Mucosa of descending colon (tissue), 3 donors: ENCODE measurements around the gene RAB33A. TPM values are rescaled to one million over a fixed set of nuclear protein-coding genes. Genes with fewer than 3 reads are reported as not detected.
A peak's percentile ranks its signal among the peaks of the same experiment; 100 is the strongest.

Source experiments
- ATAC-seq: fragments of 200-7000 bp; cut with Tn5 transposase; one replicate; pipeline ENCODE4 v1.9.1; 2020; ENCODE audit warnings: mild to moderate bottlenecking, moderate library complexity
- DNase-seq, 3 donors: peaks; one replicate each; pipeline ENCODE4 v3.0.0-alpha.2; 2020
- H3K36me3 ChIP-seq: fragments of 200-600 bp; one replicate; pipeline ENCODE4 v1.8.0; 2021; ENCODE audit warnings: low read depth, mild to moderate bottlenecking
- H3K4me1 ChIP-seq: fragments of 200-600 bp; one replicate; pipeline ENCODE4 v1.8.0; 2021; ENCODE audit warnings: low read depth, mild to moderate bottlenecking
- H3K4me3 ChIP-seq: fragments of 200-600 bp; one replicate; pipeline ENCODE4 v1.8.0; 2021; ENCODE audit warnings: mild to moderate bottlenecking
- H3K9me3 ChIP-seq: fragments of 200-600 bp; one replicate; pipeline ENCODE4 v1.8.0; 2021; ENCODE audit warnings: mild to moderate bottlenecking
- CTCF ChIP-seq: fragments of 200-600 bp; IDR thresholded peaks from one replicate; pipeline ENCODE4 v1.8.0; 2022; ENCODE audit warnings: antibody characterized with exemption, mild to moderate bottlenecking
- intact Hi-C, 2 donors: fragments of 100-400 bp; cut with DNase I in 1 of 2; cut with micrococcal nuclease in 1 of 2; formaldehyde crosslinking; loops; one replicate each; pipeline versions ENCODE4 v1.11.0 to v1.11.1; 2022; cut with DNase I, micrococcal nuclease
- total RNA-seq, 3 donors: library from RNA; stranded (reverse); fragmentation: NEBNext Ultra II Directional in 2 of 3; extraction: Animal tissue kit (Norgen Biotek cat#: 25700) in 2 of 3; gene quantifications; one replicate each; pipeline versions ENCODE4 v1.2.1 to v1.2.4, GENCODE V29; 2021 to 2023
- donor health status: DM: no; HTN: no; CAD: no; lungs with moderate emphysema.
- donor health status: DM: no; HTN: no; CAD: no.
- donor health status: DM: no; HTN: yes; CAD: no.

Gene RAB33A
- total RNA-seq, 3 donors from 2014 or later: 0.38 to 0.55 (median 0.47) TPM

DNA sequence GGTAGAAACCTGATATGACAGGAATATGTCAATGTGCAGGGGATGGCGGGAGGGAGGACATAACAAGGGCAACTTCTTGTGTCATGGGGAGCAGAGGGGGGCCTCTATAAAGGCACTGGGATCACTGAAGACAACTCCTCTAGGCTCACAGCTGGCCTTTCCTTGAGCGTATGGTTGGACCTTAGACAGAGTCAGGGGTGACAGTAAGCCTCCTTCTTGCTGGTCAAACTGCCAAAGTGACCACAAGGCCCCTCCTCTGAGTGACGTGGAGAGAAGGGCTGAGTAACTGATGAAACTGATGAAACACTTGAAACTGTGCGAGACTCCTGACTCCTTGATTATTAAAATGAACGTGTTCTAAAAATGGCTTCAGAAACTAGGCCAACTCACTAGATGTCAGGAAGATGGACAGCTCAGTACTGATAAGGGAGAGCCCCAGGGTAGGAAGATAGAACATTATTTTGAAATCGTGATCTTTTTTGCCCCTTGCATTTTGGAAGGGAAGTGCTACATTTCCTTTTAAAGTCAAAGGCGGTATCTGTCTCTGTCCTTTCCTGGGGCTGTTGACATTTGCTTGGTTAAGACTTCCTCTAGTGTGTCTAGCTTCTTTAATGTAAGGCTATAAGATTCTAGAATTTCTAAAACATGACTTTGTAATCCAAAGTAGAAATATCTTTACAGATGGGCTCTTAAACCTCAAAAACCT, 1.6 kb downstream of the RAB33A start:
- no peak for TF ChIP-seq CTCF
- ATAC-seq: peak; percentile 24
- H3K36me3 ChIP-seq: no peaks in the 10 kb centered on the region
- no peaks in the 10 kb centered on the region for H3K4me1 ChIP-seq
- H3K9me3 ChIP-seq: no peaks in the 10 kb centered on the region
- intact Hi-C loops: no loop called here
- no peak overlapping the region for H3K4me3 ChIP-seq
- peak in 1 of 3 donors; percentile 45 for DNase-seq

- Histone ChIP-seq H3K4me1 (no peaks in the 10 kb centered on the region), H3K4me3 (no peak overlapping the region), H3K9me3 (no peaks in the 10 kb centered on the region), H3K36me3 (no peaks in the 10 kb centered on the region)
- no peak for TF ChIP-seq CTCF
- ATAC-seq (peak; percentile 19), DNase-seq (no peak)
- intact Hi-C loops: no loop called here
These were observed 2.4 kb downstream of the RAB33A start for GRCh38 chrX:130174045-130174704.

DNA sequence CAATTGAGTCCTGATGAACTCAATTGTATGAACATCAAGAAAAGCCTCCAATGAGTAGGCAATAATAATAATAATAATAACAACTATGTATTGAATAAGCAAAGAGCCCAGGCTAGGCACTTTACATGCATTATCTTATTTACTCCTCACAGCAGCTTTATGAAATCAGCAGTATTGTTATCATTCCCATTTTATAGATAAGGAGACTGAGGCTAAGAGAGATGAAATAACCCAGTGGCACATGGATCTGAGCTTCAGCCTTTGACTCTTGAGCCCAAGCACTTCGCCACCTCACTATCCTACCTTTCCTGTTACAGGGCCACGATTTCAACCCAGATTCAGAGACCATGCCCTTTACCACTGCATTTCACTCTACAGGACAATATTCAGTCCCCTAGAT, 3.2 kb downstream of the RAB33A start:
- Histone ChIP-seq H3K4me3 (no peak overlapping the region), H3K9me3 (no peaks in the 10 kb centered on the region), H3K4me1 (no peaks in the 10 kb centered on the region), H3K36me3 (no peaks in the 10 kb centered on the region)
- ATAC-seq: no peak
- TF ChIP-seq CTCF: no peak
- intact Hi-C loops: no loop called here
- DNase-seq: no peak

DNA sequence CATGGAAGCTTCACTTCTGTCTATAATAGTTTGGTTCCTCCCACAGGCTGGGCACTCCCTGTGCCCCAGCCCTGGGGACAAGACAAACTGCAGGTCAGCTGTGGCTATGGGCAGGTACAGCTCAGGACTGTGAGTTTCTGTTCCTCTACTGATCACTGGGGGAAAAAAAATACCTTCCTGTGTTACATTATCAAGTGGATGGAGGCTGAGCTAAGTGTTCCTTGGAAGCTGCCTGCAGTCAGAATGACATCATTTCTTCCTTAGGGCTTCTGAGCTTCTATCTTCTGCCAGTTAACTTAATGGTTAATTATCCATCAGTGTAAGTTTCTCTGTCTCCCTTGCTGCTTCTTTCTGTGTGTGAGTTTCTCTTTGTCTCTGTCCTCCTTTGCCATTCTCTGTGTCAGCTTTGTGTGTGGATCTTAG, 4.6 kb downstream of the RAB33A start:
- no peak for TF ChIP-seq CTCF
- Histone ChIP-seq H3K36me3 (no peaks in the 10 kb centered on the region), H3K4me1 (no peaks in the 10 kb centered on the region), H3K4me3 (no peak overlapping the region), H3K9me3 (no peaks in the 10 kb centered on the region)
- no peak for DNase-seq
- intact Hi-C loops: no loop called here
- ATAC-seq: peak; percentile 32

GRCh38 chrX:130176942-130177341, 5.2 kb downstream of the RAB33A start:
- DNase-seq (no peak), ATAC-seq (no peak)
- no peaks in the 10 kb centered on the region for H3K36me3 ChIP-seq
- no peak for TF ChIP-seq CTCF
- no peaks in the 10 kb centered on the region for H3K9me3 ChIP-seq
- H3K4me1 ChIP-seq: no peaks in the 10 kb centered on the region
- intact Hi-C loops: no loop called here
- H3K4me3 ChIP-seq: no peak overlapping the region
